Calu3 (cell line): ENCODE data around the gene LIPC. TPM values are rescaled to one million over a fixed set of nuclear protein-coding genes. Genes with fewer than 3 reads are reported as not detected.

Experiments
- BruUV-seq: library from RNA; stranded (reverse); fragments of 400-500 nt; replicated peaks from 2 replicates; lab custom pipeline; 2021; lab: Mats Ljungman, UMichigan
- CTCF ChIA-PET: fragments of 300-600 bp; sonication (Branson Sonifier 250); formaldehyde crosslinking; loops from one replicate; lab custom pipeline; 2022; ENCODE audit warnings: antibody characterized with exemption; lab: Charles Lee
- DNase-seq: peaks from one replicate; pipeline ENCODE4 v3.0.0; 2022
- H3K27ac Mint-ChIP-seq: one replicate; pipeline ENCODE4 v1.8.0; 2022; ENCODE audit warnings: mixed read lengths; ENCODE audit not compliant: unreplicated experiment
- H3K27me3 Mint-ChIP-seq: one replicate; pipeline ENCODE4 v1.8.0; 2022; ENCODE audit warnings: mixed read lengths; ENCODE audit not compliant: unreplicated experiment
- H3K36me3 Mint-ChIP-seq: one replicate; pipeline ENCODE4 v1.8.0; 2022; ENCODE audit warnings: mild to moderate bottlenecking, moderate library complexity, mixed read lengths; ENCODE audit not compliant: insufficient read depth, unreplicated experiment
- H3K4me1 Mint-ChIP-seq: one replicate; pipeline ENCODE4 v1.8.0; 2022; ENCODE audit warnings: mild to moderate bottlenecking, low read depth, mixed read lengths; ENCODE audit not compliant: unreplicated experiment
- H3K4me3 Mint-ChIP-seq: one replicate; pipeline ENCODE4 v1.8.0; 2022; ENCODE audit warnings: mild to moderate bottlenecking, low read depth, moderate library complexity, mixed read lengths; ENCODE audit not compliant: unreplicated experiment
- H3K9me3 Mint-ChIP-seq: one replicate; pipeline ENCODE4 v1.8.0; 2022; ENCODE audit warnings: low read depth, mixed read lengths; ENCODE audit not compliant: unreplicated experiment
- CTCF ChIP-seq: fragments of 200-600 bp; IDR thresholded peaks from one replicate; pipeline ENCODE4 v1.8.0; 2022; ENCODE audit warnings: antibody characterized with exemption; ENCODE audit not compliant: unreplicated experiment
- intact Hi-C: fragments of 100-400 bp; cut with micrococcal nuclease; formaldehyde crosslinking; loops from one replicate; pipeline ENCODE4 v1.10.0; 2022; ENCODE audit not compliant: unreplicated experiment
- total RNA-seq: library from RNA; stranded (reverse); gene quantifications from 2 replicates; pipeline ENCODE4 v1.2.3, GENCODE V29; 2022

The LIPC gene
- total RNA-seq, 1 experiment from 2014 or later, result not detected

- Mint-ChIP-seq H3K4me1 (peaks cover 28% of the 10 kb centered on the region), H3K4me3 (peak overlapping the region; percentile 40), H3K36me3 (no peaks in the 10 kb centered on the region), H3K9me3 (no peaks in the 10 kb centered on the region), H3K27ac (peak overlapping the region; percentile 72), H3K27me3 (no peaks in the 10 kb centered on the region)
- BruUV-seq, result no TSS peak
- CTCF ChIA-PET, result interaction anchor here (0.6 to 0.8 kb wide), 2 partner anchors 82 to 197 kb away, joined by 3 to 5 read pairs; no protein-coding TSS in a partner anchor
- intact Hi-C loops, result no loop called here
- DNase-seq, result no peak
- TF ChIP-seq CTCF, result no peak
Measured at GRCh38 chr15:58552505-58553364, 120.9 kb downstream of the LIPC start.

- Mint-ChIP-seq H3K27ac (no peak overlapping the region), H3K27me3 (no peaks in the 10 kb centered on the region)
- BruUV-seq, result no TSS peak
Measured at GRCh38 chr15:58553365-58553918, 121.7 kb downstream of the LIPC start.

GRCh38 chr15:58554758-58555157 is 123.0 kb downstream of the LIPC start:
- Mint-ChIP-seq H3K36me3 (no peaks in the 10 kb centered on the region), H3K27me3 (no peaks in the 10 kb centered on the region), H3K9me3 (no peaks in the 10 kb centered on the region), H3K27ac (no peak overlapping the region), H3K4me3 (no peak overlapping the region), H3K4me1 (peaks cover 21% of the 10 kb centered on the region)
- TF ChIP-seq CTCF, result no peak
- BruUV-seq, result no TSS peak
- CTCF ChIA-PET, result no interaction called here
- DNase-seq, result no peak
- intact Hi-C loops, result no loop called here

More at GRCh38 chr15:58553365-58553918, 121.7 kb downstream of the LIPC start:
- Mint-ChIP-seq H3K4me1 (peaks cover 21% of the 10 kb centered on the region), H3K36me3 (no peaks in the 10 kb centered on the region), H3K4me3 (no peak overlapping the region), H3K9me3 (no peaks in the 10 kb centered on the region)
- DNase-seq, result no peak
- intact Hi-C loops, result no loop called here
- TF ChIP-seq CTCF, result no peak
- CTCF ChIA-PET, result no interaction called here

- Mint-ChIP-seq H3K4me3 (no peak overlapping the region), H3K27ac (no peak overlapping the region), H3K4me1 (peaks cover 27% of the 10 kb centered on the region), H3K27me3 (no peaks in the 10 kb centered on the region), H3K36me3 (no peaks in the 10 kb centered on the region), H3K9me3 (no peaks in the 10 kb centered on the region)
- intact Hi-C loops, result no loop called here
- no peak for DNase-seq
- CTCF ChIA-PET, result no interaction called here
- no peak for TF ChIP-seq CTCF
- BruUV-seq, result no TSS peak
Measured at GRCh38 chr15:58555162-58556027, 123.6 kb downstream of the LIPC start.
